Measurements from ENCODE around the gene CAB39L.

GRCh38 chr13:49428041-49428763, 15.7 kb downstream of the CAB39L start:
- TF ChIP-seq CTCF (conservative IDR thresholded peaks at IDR 0.05; ENCODE audit: low read length) (no peak), EZH2phosphoT487 (IDR thresholded peaks at IDR 0.05; ENCODE audit: borderline replicate concordance, low read depth, low read length) (no peak)
